ENCODE data around the gene PLEKHH1.

Gene PLEKHH1

DNA sequence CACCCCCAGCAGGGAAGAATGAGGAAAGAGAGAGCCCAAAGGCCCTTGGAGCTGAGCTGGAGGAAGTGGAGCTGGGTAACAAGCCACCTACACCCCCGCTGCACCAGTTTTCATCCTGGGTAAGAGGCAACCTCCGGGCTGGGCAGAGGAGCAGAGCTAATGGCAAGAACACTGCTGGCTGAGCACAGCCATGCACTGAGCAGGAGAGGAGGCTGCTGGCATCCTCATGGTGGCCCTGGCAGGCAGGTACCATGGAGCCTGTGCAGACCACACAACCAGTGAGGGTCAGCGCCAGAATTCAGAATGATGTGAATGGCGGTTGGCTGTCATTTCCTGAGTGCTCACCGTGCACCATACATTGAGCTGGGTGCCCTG, 29.7 kb downstream of the PLEKHH1 start:
- Histone ChIP-seq H3K27ac (ENCODE audit: low read depth, low read length) (no peak overlapping the region), H3K4me2 (ENCODE audit: low read depth, low read length, poor library complexity, severe bottlenecking) (no peak overlapping the region), H3K36me3 (ENCODE audit: low read length) (no peaks in the 10 kb centered on the region), H2AFZ (ENCODE audit: low read depth, low read length, severe bottlenecking) (no peak overlapping the region), H3K79me2 (ENCODE audit: insufficient read depth, low read length) (no peaks in the 10 kb centered on the region), H3K9ac (ENCODE audit: low read length) (no peak overlapping the region), H4K20me1 (ENCODE audit: low read depth, low read length) (no peaks in the 10 kb centered on the region), H3K9me2 (replicated peaks; ENCODE audit: insufficient read depth, low read length) (no peaks in the 10 kb centered on the region), H3K27me3 (ENCODE audit: low read length) (no peaks in the 10 kb centered on the region), H3F3A (ENCODE audit: insufficient read depth) (no peaks in the 10 kb centered on the region), H3K4me3 (ENCODE audit: insufficient read depth, low read length, poor library complexity, severe bottlenecking) (no peak overlapping the region), H3K9me3 (ENCODE audit: insufficient read depth, low read length) (no peaks in the 10 kb centered on the region)
- TF ChIP-seq EZH2phosphoT487 (conservative IDR thresholded peaks at IDR 0.05; ENCODE audit: low read length): no peak
- TF ChIP-seq, protein P1, sequence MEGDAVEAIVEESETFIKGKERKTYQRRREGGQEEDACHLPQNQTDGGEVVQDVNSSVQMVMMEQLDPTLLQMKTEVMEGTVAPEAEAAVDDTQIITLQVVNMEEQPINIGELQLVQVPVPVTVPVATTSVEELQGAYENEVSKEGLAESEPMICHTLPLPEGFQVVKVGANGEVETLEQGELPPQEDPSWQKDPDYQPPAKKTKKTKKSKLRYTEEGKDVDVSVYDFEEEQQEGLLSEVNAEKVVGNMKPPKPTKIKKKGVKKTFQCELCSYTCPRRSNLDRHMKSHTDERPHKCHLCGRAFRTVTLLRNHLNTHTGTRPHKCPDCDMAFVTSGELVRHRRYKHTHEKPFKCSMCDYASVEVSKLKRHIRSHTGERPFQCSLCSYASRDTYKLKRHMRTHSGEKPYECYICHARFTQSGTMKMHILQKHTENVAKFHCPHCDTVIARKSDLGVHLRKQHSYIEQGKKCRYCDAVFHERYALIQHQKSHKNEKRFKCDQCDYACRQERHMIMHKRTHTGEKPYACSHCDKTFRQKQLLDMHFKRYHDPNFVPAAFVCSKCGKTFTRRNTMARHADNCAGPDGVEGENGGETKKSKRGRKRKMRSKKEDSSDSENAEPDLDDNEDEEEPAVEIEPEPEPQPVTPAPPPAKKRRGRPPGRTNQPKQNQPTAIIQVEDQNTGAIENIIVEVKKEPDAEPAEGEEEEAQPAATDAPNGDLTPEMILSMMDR (IDR thresholded peaks at IDR 0.05; ENCODE audit: insufficient read depth, low read length, poor library complexity, severe bottlenecking): no peak

DNA sequence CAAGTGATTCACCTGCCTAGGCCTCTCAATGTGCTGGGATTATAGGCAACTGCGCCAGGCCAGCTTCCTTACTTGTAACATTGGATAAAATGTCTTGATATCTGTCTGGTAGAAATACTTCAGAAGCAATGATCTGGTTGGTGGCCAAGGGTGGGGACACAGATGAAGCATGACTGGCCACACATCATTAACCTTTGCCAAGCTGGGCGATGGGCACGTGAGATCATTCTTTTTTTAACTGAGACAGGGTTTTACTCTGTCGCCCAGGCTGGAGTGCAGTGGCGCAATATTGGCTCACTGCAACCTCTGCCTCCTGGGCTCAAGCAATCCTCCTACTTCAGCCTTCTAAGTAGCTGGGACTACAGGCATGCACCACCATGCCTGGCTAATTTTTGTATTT, 31.1 kb downstream of the PLEKHH1 start:
- no peaks in the 10 kb centered on the region for H3K9me3 ChIP-seq (ENCODE audit: insufficient read depth, low read length)
- no peaks in the 10 kb centered on the region for H4K20me1 ChIP-seq (ENCODE audit: low read depth, low read length)
- H3K36me3 ChIP-seq (ENCODE audit: low read length): no peaks in the 10 kb centered on the region
- no peak overlapping the region for H2AFZ ChIP-seq (ENCODE audit: low read depth, low read length, severe bottlenecking)
- no peak overlapping the region for H3K27ac ChIP-seq (ENCODE audit: low read depth, low read length)
- no peaks in the 10 kb centered on the region for H3K79me2 ChIP-seq (ENCODE audit: insufficient read depth, low read length)
- H3K9me2 ChIP-seq (replicated peaks; ENCODE audit: insufficient read depth, low read length): no peaks in the 10 kb centered on the region
- H3F3A ChIP-seq (ENCODE audit: insufficient read depth): no peaks in the 10 kb centered on the region
- no peak overlapping the region for H3K9ac ChIP-seq (ENCODE audit: low read length)
- H3K27me3 ChIP-seq (ENCODE audit: low read length): no peaks in the 10 kb centered on the region
- TF ChIP-seq, protein P1 (IDR thresholded peaks at IDR 0.05; ENCODE audit: insufficient read depth, low read length, poor library complexity, severe bottlenecking): no peak
- no peak for TF ChIP-seq EZH2phosphoT487 (conservative IDR thresholded peaks at IDR 0.05; ENCODE audit: low read length)
- no peak overlapping the region for H3K4me3 ChIP-seq (ENCODE audit: insufficient read depth, low read length, poor library complexity, severe bottlenecking)
- H3K4me2 ChIP-seq (ENCODE audit: low read depth, low read length, poor library complexity, severe bottlenecking): no peak overlapping the region

DNA sequence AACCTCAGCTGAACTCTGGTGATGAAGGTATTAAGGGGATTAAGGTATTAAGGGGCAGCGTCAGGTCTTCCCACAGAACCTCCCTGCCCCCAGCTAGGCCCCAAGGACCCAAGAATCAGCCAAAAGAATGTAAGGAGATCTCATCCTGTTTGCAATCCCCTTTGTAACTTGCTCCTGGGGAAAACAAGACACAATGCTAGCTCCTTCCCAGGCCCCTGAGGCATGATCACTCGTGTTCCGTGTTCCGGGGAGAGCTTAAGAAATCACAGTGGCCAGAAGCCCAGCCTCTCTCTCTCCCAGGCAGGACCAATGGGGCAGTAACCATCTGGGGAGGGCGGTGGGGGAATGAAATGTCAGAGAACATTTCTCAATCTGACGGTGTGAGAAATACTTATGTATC, 33.8 kb downstream of the PLEKHH1 start:
- TF ChIP-seq EZH2phosphoT487 (conservative IDR thresholded peaks at IDR 0.05; ENCODE audit: low read length): no peak
- TF ChIP-seq, protein P1 (IDR thresholded peaks at IDR 0.05; ENCODE audit: insufficient read depth, low read length, poor library complexity, severe bottlenecking): no peak
- H3K36me3 ChIP-seq (ENCODE audit: low read length): no peaks in the 10 kb centered on the region
- no peaks in the 10 kb centered on the region for H3F3A ChIP-seq (ENCODE audit: insufficient read depth)
- H3K9me3 ChIP-seq (ENCODE audit: insufficient read depth, low read length): no peaks in the 10 kb centered on the region
- H4K20me1 ChIP-seq (ENCODE audit: low read depth, low read length): no peaks in the 10 kb centered on the region
- H3K27ac ChIP-seq (ENCODE audit: low read depth, low read length): no peak overlapping the region
- no peaks in the 10 kb centered on the region for H3K9me2 ChIP-seq (replicated peaks; ENCODE audit: insufficient read depth, low read length)
- H3K4me2 ChIP-seq (ENCODE audit: low read depth, low read length, poor library complexity, severe bottlenecking): no peak overlapping the region
- H3K9ac ChIP-seq (ENCODE audit: low read length): no peak overlapping the region
- no peak overlapping the region for H2AFZ ChIP-seq (ENCODE audit: low read depth, low read length, severe bottlenecking)
- H3K79me2 ChIP-seq (ENCODE audit: insufficient read depth, low read length): no peaks in the 10 kb centered on the region
- no peak overlapping the region for H3K4me3 ChIP-seq (ENCODE audit: insufficient read depth, low read length, poor library complexity, severe bottlenecking)
- no peaks in the 10 kb centered on the region for H3K27me3 ChIP-seq (ENCODE audit: low read length)

DNA sequence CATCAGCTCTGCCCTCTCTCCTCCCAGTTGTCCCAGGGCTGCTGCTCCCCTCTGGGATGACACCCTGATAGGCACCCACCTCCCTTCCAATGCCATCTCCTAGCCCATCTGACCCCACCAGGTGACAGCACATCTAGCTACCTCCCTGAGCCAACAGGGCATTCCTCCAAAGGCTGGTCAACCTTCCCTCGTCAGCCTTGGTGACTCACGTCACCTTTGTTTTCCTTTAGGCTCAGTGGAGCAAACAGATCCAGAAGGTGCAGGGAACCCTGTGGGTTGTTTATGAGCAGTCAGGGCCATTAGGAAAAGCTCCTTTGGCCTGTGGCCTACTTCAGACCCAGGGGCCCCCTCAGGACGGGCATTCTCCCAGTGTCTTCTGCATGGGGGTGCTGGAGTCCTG, 34.6 kb downstream of the PLEKHH1 start:
- H3K4me3 ChIP-seq (ENCODE audit: insufficient read depth, low read length, poor library complexity, severe bottlenecking): no peak overlapping the region
- H4K20me1 ChIP-seq (ENCODE audit: low read depth, low read length): no peaks in the 10 kb centered on the region
- TF ChIP-seq, protein P1 (IDR thresholded peaks at IDR 0.05; ENCODE audit: insufficient read depth, low read length, poor library complexity, severe bottlenecking): no peak
- TF ChIP-seq EZH2phosphoT487 (conservative IDR thresholded peaks at IDR 0.05; ENCODE audit: low read length): no peak
- no peaks in the 10 kb centered on the region for H3F3A ChIP-seq (ENCODE audit: insufficient read depth)
- no peak overlapping the region for H3K4me2 ChIP-seq (ENCODE audit: low read depth, low read length, poor library complexity, severe bottlenecking)
- H3K9me2 ChIP-seq (replicated peaks; ENCODE audit: insufficient read depth, low read length): no peaks in the 10 kb centered on the region
- no peak overlapping the region for H3K27ac ChIP-seq (ENCODE audit: low read depth, low read length)
- no peaks in the 10 kb centered on the region for H3K27me3 ChIP-seq (ENCODE audit: low read length)
- H3K9me3 ChIP-seq (ENCODE audit: insufficient read depth, low read length): no peaks in the 10 kb centered on the region
- no peak overlapping the region for H2AFZ ChIP-seq (ENCODE audit: low read depth, low read length, severe bottlenecking)
- H3K36me3 ChIP-seq (ENCODE audit: low read length): no peaks in the 10 kb centered on the region
- H3K9ac ChIP-seq (ENCODE audit: low read length): no peak overlapping the region
- H3K79me2 ChIP-seq (ENCODE audit: insufficient read depth, low read length): no peaks in the 10 kb centered on the region

Measured in SU-DHL-6 (cell line).